HS-5 (cell line): ENCODE measurements around the gene FERMT1.

ENCODE experiments used
- DNase-seq: peaks from one replicate; pipeline ENCODE4 v3.0.0-alpha.2; 2012; ENCODE audit warnings: low read depth

The FERMT1 gene, protein sequence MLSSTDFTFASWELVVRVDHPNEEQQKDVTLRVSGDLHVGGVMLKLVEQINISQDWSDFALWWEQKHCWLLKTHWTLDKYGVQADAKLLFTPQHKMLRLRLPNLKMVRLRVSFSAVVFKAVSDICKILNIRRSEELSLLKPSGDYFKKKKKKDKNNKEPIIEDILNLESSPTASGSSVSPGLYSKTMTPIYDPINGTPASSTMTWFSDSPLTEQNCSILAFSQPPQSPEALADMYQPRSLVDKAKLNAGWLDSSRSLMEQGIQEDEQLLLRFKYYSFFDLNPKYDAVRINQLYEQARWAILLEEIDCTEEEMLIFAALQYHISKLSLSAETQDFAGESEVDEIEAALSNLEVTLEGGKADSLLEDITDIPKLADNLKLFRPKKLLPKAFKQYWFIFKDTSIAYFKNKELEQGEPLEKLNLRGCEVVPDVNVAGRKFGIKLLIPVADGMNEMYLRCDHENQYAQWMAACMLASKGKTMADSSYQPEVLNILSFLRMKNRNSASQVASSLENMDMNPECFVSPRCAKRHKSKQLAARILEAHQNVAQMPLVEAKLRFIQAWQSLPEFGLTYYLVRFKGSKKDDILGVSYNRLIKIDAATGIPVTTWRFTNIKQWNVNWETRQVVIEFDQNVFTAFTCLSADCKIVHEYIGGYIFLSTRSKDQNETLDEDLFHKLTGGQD

DNA sequence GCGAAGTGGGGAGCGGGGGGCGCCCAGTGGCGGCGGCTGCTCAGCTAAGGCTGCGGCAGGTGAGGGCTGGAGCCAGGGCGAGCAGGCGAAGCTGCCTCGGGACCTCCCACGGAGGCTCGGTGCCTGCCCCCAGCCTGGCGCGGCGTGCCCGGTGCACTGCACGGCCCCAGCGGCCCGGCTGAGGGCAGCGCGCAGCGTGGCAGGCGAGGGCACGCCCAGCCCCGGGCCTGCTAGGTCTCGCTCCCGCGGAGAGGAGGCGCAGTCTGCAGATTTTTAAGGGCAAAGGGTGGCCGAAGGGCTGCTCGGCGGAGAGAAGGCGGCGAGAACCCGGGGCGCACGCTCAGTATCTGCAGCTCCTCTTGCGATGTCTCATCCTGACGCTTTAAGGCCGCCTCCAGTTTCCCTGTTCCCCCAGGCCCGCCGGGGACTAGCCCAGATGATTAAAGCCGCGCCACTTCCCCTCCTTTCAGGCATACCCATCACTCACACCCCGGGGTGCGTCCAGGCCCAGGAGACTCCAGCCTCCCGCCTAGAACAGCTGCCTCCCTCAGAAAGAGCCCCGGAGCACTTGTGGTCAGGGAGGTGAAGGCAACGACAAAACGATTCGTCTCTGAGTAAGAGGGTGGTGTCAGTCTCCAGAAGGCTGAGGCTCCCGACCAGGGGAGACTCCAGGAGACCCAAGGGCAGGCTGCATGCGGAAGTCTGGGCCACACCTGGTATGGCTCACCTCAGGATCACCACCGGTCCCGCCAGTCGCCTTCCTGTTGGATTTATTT, at the start of gene FERMT1:
TSS of gene FERMT1 (minus strand) at position 158 of the 776 bp plus-strand sequence. CDS start 3,476 bp downstream, outside the sequence.
- DNase-seq = peak; percentile 49

DNA sequence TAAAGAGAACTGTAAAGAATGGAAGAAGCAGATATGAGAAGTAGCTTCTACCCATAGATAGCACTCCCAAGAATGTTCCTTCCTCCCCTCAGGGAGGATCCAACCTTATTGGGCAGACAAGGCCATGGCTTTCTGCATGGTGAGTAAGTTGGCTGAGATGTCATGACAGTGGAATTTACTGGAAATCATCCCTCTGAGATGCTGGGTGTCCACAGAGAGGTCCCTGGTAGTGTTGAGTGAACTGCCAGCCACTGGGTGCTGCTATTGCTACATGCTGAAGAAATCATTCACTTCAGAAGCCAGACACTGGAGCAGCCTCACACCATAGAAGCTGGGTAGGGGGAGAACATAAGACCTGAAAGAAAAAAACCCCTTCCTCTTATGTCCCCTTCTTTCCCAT, 46.4 kb upstream of the FERMT1 start:
- peak; percentile 6 for DNase-seq

DNA sequence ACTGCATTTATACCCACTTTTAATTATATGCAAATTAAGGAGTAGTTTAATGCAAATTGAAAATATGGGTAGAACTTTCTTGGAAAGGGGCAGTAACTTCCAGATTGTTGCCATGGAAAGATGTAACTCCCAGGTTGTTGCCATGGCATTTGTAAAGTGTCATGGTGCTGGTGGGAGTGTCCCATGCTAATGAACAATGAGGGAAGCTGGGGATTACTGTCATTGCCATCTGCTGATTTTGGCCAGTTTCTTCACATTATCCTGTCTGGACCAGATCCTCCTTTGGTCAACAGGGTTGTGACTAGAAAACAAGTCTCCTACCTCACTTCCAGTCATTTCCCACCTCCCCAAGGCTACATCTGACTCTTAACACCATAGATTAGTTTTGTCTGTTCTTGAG, 45.4 kb upstream of the FERMT1 start:
- DNase-seq = no peak

DNA sequence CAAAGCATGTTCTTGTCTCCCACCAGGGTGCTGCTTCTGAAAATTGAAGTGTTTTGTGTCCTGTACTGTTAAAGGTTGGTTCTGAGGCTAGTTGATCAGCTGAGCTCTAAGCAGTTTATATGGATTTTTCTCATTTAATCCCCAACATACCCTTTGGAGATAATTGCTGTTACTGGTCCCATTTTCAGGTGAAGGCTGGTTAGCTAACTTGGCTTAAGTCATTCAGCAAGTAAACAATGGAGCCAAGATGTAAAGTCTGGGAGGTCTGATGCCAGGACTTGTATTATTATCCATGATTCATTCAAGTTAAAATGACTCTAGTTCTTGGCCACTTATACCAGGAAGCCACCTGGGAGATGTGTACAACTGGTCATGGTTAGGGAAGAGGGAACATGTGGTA, 42.5 kb upstream of the FERMT1 start:
- DNase-seq = no peak

DNA sequence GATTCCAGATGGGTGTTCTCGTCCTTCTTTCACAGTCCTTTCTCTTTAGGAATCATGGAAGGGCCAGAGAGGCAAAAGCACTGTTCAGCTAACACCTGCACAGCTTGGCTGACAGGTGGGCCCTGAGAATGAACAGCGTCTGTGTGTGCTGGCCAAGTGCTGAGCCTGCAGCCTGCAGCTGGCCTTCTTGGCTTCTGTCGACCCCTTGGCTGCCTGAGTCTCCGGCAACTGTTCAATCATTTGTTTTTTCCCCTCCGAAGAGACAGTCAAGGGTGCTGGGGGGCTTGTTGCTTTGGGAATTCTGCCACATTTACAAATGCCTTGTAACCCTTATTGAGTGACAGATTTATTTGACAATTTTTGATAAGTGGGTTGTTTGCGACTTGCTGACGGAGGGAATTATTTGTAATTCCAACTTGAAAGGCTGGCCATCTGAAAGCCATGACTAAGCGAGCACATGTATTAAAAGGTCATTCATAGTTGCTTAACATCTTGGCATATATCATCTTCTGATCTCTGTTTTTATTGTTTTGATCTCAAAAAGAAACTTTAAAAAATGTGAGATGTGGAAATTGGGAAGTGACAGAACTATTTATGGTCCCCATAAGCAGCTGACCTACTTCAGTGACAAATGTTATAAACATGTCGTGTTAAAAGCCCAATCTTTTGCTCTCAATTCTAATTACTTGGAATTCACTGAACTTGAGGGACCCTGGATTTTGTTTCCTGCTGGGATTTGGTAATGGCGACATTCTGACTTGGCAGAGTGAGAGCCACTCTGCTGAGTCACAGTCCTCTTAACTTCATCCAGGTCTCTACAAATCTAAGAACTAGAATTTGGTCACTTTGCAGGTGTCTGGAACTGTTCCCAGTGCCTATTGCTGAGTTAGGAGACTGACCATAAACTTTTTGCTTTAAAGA, 41.9 kb upstream of the FERMT1 start:
- no peak for DNase-seq

DNA sequence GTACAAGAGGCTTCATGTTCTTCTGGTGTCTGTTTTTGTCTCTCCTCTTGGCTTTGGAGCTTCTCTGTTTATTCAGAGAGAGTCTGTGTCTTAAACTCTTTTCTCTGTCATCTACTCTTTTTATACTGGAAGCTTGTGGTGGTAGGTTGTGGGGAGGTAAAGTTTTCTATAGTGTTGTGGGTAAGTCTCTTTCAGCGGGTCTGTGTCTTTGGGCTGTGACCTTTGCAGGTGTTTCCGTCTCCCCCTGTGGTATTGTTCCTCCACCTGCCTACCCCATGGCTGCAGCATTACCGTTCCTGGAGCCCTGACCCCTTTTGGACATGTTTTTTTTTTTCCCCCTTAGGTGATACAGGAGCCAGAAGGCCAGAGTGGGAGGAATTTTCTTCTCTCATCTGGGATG, 37.9 kb upstream of the FERMT1 start:
- no peak for DNase-seq

DNA sequence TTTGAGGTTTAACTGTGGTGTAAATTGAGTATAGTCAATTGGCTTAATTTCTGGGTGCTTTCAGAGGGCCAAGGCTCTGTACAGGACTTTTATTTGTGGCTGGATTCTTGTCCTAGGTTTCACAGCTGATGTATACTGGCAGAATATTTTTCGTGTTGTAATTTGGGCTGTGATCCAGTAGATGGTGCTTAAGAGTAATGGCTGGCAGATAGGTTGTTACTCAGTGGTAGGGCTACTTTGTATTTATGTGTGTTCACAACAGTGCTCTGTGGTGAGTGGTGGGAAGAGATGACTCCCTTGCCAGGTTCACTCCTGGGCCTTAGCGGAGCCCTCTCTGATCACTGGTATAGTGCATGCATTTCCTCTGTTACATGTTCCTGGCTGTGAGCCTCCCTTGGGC, 34.5 kb upstream of the FERMT1 start:
- DNase-seq = no peak

DNA sequence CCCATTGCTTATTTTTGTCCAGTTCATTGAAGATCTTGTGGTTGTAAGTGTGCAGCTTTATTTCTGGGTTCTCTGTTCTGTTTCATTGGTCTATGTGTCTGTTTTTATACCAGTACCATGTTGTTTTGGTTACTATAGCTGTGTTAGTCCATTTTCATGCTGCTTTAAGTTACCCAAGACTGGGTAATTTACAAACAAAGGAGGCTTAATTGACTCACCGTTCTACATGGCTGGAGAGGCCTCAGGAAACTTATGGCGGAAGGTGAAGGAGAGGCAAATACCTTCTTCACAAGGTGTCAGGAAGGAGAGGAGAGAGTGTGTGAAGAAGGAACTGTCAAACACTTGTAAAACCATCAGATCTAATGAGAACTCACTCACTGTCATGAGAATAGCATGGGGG, 29.9 kb upstream of the FERMT1 start:
- DNase-seq = no peak

DNA sequence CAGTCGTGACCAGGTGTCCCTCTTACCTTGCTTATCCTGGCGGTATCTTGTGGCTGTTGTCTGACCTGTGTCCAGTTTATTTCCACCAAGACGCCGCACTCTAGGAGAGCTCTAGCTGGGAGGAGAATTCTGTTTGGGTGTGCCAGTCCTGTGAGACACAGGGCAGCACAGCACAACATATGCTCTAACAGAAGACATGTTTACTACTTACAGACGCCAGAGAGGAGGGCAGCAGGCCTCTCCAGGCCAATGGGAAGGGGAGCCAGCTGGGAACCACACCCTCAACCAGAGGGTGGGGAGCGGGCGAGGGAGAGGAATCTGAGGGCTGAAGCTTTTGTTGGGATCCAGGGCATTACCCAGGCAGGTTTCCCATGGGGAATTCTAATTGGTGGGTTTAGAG, 25.2 kb upstream of the FERMT1 start:
- DNase-seq = no peak

DNA sequence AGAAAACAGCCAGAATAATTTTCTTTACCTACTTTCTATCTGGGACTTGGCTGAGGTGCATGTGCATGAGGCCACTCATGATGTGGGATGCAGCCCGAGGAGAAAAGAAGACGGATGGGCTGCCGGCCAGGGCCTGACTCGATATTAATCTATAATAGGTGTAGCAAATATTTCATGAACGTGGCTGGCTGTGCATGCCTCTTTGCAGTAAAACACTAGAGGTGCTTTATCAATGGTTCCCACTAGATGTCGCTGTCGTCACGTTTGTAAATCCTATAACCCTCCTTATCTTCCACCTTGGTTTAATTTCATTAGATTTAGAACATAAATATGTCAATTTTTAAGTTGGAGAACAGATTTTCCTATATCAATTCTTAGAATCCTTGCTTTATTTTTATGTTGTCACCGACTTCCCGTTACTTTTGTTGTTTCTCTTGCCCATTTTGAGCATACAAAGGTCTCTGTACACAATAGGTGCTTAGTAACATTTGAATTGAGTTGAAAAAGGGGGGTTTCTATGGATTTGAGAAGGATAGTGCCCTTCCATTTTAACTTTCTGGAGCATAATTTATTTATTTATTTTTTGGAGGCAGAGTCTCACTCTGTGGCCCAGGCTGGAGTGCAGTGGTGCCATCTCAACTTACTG, 19.6 kb upstream of the FERMT1 start:
- DNase-seq = no peak

DNA sequence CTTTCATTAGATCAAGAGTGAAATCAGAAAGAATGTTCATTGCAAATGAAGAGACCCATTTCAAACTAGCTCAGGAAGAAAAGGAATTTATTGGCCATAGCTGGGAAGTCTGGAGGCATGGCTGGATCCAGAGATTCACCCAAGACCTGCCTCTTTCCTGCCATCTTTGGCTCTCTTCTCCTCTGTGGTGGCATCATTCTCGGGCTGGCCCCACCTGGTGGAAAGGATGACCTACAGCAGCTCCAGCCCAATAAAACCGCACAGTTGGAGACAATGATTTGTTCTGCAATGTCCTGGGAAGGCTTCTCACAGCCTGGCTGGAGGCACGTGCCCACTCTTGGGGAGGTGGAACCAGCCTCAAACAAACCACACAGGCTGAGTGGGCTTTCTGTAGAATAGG, 18.1 kb upstream of the FERMT1 start:
- no peak for DNase-seq

DNA sequence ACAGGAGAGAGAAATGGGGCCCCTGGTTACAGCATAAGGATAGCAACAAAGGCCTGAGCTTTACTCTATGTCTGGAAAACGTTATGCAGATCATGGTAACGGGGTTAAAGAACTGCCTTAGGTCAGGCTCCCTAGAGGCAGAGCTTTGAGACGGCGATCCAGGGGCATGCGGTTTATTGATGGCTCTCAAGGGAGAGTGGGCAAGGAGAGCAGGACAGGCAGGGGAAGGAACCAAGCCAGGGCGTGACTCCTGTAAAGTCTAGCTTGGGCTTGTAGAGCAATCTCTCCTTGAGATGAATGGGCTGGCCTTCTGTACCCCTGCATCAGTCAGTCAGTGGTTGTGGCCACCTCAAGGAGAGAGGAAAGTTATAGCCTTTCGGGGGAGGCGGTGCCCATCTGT, 12.5 kb upstream of the FERMT1 start:
- DNase-seq = no peak

DNA sequence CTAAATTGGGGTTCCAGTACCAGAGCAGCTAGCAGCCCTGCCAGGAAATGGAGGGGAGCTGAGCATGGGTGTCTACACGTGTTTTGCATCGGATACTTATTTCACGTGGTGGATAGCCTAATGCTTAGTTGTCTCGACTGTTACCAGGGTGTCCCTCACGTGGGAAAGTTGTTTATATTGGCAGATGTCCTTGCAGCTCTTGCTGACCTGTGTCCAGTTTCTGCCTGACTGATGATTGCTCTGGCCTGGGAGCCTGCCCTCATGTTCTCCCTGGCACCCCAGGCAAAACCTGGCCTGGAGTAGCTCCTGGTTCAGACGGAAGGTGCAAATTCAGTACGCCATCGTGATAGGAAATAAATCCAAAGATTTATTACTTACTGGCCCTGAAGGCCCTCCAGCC, 11.8 kb upstream of the FERMT1 start:
- DNase-seq = no peak

DNA sequence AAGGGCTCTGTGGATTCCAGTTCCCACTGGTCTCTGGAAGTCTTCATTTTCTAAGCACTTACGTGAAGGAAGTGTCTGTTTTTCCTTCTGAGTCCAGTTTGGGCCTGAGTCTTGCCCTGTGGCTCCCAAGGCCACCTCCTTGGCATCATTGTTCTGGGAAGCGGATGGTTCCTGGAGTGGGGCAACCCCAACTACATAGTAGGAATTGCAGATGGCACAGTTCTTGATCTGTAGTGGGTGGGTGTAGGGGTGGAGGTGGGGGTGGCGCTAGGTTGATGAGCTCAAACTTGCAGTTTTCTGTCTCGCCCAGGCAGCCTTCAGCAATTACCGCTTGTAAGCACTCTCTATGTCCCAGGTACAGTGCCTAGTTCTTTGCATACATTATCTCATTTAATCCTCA, 7.2 kb upstream of the FERMT1 start:
- DNase-seq = no peak

DNA sequence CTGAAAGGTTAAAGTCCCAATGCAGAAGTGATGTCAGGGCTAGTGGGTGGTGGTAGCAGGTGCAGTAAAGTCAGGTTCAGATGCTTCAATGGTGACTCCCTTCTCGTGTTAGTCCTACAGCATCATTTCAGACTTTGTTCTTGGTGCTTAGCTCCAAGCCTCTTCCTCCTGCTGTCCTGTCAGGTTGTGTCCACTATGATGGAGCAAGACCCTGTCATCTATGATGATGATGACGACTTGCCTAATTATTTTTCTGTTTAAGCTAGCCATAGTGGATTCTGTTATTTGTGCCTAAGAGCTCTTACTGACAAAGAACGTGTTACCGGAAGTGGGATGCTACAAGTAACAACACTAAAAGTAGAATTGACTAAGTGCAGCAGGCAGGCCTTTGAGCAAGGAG, 5.0 kb upstream of the FERMT1 start:
- no peak for DNase-seq

DNA sequence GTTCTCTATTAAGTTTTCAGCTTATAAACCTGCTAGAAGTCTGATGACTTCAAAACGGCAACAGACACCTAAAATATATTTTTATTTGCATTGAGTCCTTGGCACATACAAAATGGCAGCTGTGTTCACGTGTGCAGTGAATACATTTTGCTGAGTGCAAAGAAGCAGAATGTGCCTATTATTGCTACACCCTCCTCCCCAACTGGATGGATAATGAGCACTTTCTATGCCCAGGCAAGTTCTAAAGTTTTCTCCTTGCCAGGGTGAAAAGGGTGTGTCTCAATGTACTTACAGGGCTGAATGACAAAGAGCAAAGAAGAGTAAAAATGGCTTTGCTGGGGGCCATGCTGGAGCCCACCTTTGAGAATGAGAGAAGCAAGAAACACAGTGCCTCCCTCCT, 4.0 kb upstream of the FERMT1 start:
- DNase-seq = no peak

DNA sequence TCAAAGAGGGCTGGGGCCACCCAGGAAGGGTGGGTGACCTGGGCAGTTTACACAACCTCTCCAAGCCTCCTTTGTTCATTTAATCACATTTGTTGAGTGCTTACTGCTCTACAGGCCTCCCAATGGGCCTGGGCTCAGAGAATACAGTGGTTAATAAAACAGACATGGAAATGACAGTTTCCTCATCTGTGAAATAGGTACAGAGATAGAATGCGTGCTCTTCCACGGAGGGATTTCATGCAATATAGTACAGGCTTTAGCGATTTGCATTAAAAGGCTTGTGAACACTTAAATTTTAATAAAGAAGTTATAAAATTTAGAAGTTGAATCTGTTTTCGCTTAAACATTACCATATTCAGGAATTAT, 802 bp upstream of the FERMT1 start:
- no peak for DNase-seq

DNA sequence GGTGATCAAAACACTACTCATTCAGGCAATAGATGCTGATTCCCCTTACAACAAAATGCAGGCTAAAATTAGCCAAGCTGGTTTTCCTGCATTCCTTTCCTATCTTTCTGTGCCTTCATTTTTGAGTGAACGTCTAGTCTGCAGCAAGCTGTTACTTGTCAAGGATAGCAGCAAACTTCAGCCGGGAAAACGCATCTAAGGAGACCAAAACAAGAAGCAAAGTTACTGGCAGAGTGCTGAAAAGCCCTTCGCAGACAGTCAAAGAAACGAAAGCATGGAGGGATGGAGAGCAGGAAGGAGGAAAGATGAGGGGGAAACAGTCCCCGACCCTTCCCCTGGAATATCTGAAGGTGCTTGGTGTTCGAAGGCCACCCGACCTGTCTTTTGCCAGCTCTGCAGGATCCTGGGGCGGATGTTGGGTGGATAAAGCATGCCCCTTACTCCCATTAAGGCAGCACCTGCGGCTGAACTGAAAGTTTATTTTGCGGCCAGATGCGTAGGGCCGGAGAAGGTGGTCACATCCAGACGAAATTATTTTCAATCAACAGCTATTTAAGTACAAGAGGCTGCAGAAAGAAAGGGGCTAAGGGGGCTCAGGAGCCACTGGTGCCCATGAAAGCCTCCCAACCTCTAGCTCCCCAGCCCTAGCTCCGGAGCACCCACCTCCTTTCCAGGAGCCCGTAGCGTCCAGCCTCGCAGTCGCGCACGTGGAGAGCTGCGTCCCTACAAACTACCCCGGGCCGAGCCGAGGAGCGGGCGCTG, 538 bp downstream of the FERMT1 start:
- DNase-seq = no peak

DNA sequence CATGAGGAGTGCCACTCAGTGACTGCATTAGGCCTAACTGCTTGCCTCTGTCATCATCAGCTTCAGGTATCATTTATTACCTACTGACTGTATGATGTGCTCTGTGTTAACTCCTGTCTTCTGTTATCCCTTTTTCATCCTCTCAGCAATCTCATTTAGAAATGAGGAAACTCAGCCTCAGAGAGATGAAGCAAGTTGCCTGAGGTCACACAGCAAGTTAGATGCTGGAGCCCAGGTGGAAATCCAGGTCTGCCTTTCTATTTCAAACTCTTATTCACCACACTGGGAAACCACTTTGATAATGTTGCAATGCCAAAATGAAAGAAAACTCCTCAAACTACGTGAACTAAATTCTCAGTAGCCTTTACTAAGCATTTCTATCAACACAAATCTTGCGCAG, 1.3 kb downstream of the FERMT1 start:
- DNase-seq = no peak

DNA sequence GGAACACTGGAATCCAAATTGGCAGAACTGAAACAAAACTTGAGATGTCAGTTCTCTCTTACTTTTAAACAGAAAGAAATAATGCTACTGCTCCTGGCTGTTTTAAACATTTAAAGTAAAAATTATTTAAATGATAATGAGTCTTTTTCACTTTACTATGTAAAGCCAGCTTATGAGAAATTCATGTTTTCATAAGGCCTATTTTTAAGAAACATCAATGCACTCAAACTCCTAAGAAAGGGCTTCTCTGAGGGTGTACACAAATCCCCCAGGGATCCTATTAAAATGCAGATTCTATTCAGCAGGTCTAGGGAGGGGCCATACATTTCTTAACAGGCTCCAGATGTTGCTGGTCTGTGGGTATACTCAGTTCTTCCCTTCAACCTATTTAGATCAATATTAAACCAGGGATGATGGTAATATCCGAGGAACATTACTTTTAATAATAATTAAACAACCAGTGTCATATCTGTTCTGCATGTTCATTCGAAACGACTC, 2.3 kb downstream of the FERMT1 start:
- DNase-seq = no peak

DNA sequence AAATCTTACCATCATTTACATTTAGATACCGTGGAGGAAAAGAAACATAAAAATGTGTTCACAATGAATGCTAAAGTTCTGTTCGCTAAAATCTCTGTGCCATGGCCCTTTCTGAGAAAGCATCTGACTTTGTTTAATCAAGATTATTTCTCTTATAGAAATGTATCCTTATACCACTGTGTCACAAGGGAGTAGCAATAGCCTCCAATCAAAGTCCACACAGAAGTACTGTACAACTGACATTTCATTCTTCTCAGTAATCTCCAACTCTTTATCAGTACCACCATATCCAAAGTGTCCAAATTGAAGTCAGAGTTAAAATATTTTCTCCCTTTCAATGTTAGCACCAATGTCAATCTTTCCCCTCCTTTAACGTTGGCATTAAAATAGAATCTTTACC, 6.1 kb downstream of the FERMT1 start:
- DNase-seq = no peak
